Activated T-cell treated with anti-CD3 and anti-CD28 coated beads, Interleukin-2, amount 50 U/mL, for 24 hours (primary cell): Measurements from ENCODE around the gene PSMB10.
A peak's percentile ranks its signal among the peaks of the same experiment; 100 is the strongest.

Experiments used
- DNase-seq: peaks from one replicate; pipeline ENCODE4 v3.0.0-alpha.2; 2020
- H3K27ac Mint-ChIP-seq: 2 replicates; pipeline ENCODE4 v1.8.0; 2020; ENCODE audit warnings: mild to moderate bottlenecking, mixed read lengths
- H3K27me3 Mint-ChIP-seq: 2 replicates; pipeline ENCODE4 v1.8.0; 2020; ENCODE audit warnings: mixed read lengths
- H3K36me3 Mint-ChIP-seq: 2 replicates; pipeline ENCODE4 v1.8.0; 2020; ENCODE audit warnings: low read depth, mixed read lengths
- H3K4me1 Mint-ChIP-seq: 2 replicates; pipeline ENCODE4 v1.8.0; 2020; ENCODE audit warnings: low read depth, mixed read lengths
- H3K4me3 Mint-ChIP-seq: 2 replicates; pipeline ENCODE4 v1.8.0; 2020; ENCODE audit warnings: mild to moderate bottlenecking, moderate library complexity, mixed read lengths
- H3K9me3 Mint-ChIP-seq: 2 replicates; pipeline ENCODE4 v1.8.0; 2020; ENCODE audit warnings: mixed read lengths

PSMB10 gene

GRCh38 chr16:67928561-67929364 lies 7.9 kb downstream of the PSMB10 start:
- Mint-ChIP-seq H3K4me1 (peaks cover 4% of the 10 kb centered on the region), H3K27ac (peak overlapping the region; percentile 68), H3K4me3 (no peak overlapping the region), H3K27me3 (no peaks in the 10 kb centered on the region), H3K36me3 (peaks cover 69% of the 10 kb centered on the region), H3K9me3 (no peaks in the 10 kb centered on the region)
- peak; percentile 87 for DNase-seq

GRCh38 chr16:67928147-67928546 lies 8.5 kb downstream of the PSMB10 start:
- Mint-ChIP-seq H3K27ac (peak overlapping the region; percentile 68), H3K4me1 (peaks cover 3% of the 10 kb centered on the region), H3K36me3 (peaks cover 66% of the 10 kb centered on the region), H3K9me3 (no peaks in the 10 kb centered on the region), H3K4me3 (no peak overlapping the region), H3K27me3 (no peaks in the 10 kb centered on the region)
- DNase-seq, result no peak

- DNase-seq, result no peak
- no peaks in the 10 kb centered on the region for H3K9me3 Mint-ChIP-seq
- H3K4me1 Mint-ChIP-seq, result peaks cover 7% of the 10 kb centered on the region
- H3K36me3 Mint-ChIP-seq, result peaks cover 59% of the 10 kb centered on the region
- no peaks in the 10 kb centered on the region for H3K27me3 Mint-ChIP-seq
- H3K27ac Mint-ChIP-seq, result peak overlapping the region; percentile 73
- H3K4me3 Mint-ChIP-seq, result no peak overlapping the region
Measured at GRCh38 chr16:67927131-67927941, 9.3 kb downstream of the PSMB10 start.

- no peaks in the 10 kb centered on the region for H3K9me3 Mint-ChIP-seq
- no peaks in the 10 kb centered on the region for H3K27me3 Mint-ChIP-seq
- H3K4me3 Mint-ChIP-seq, result no peak overlapping the region
- no peak for DNase-seq
- peaks cover 48% of the 10 kb centered on the region for H3K36me3 Mint-ChIP-seq
- peaks cover 18% of the 10 kb centered on the region for H3K4me1 Mint-ChIP-seq
- H3K27ac Mint-ChIP-seq, result peak overlapping the region; percentile 73
Measured at GRCh38 chr16:67926181-67926750, 10.4 kb downstream of the PSMB10 start.

- peaks cover 31% of the 10 kb centered on the region for H3K36me3 Mint-ChIP-seq
- H3K27ac Mint-ChIP-seq, result peak overlapping the region; percentile 56
- no peak overlapping the region for H3K4me3 Mint-ChIP-seq
- H3K4me1 Mint-ChIP-seq, result peaks cover 21% of the 10 kb centered on the region
- no peaks in the 10 kb centered on the region for H3K27me3 Mint-ChIP-seq
- DNase-seq, result no peak
- no peaks in the 10 kb centered on the region for H3K9me3 Mint-ChIP-seq
Measured at GRCh38 chr16:67924140-67924906, 12.3 kb downstream of the PSMB10 start.

GRCh38 chr16:67923414-67924116 lies 13.1 kb downstream of the PSMB10 start:
- Mint-ChIP-seq H3K9me3 (no peaks in the 10 kb centered on the region), H3K36me3 (peaks cover 27% of the 10 kb centered on the region), H3K4me1 (peaks cover 26% of the 10 kb centered on the region), H3K4me3 (no peak overlapping the region), H3K27me3 (no peaks in the 10 kb centered on the region), H3K27ac (peak overlapping the region; percentile 91)
- DNase-seq, result no peak

- no peak for DNase-seq
- peaks cover 22% of the 10 kb centered on the region for H3K36me3 Mint-ChIP-seq
- no peaks in the 10 kb centered on the region for H3K9me3 Mint-ChIP-seq
- no peaks in the 10 kb centered on the region for H3K27me3 Mint-ChIP-seq
- H3K4me1 Mint-ChIP-seq, result peaks cover 33% of the 10 kb centered on the region
- H3K27ac Mint-ChIP-seq, result peak overlapping the region; percentile 91
- no peak overlapping the region for H3K4me3 Mint-ChIP-seq
Measured at GRCh38 chr16:67922740-67923139, 13.9 kb downstream of the PSMB10 start.

- H3K27ac Mint-ChIP-seq, result peak overlapping the region; percentile 91
- no peaks in the 10 kb centered on the region for H3K27me3 Mint-ChIP-seq
- peaks cover 38% of the 10 kb centered on the region for H3K4me1 Mint-ChIP-seq
- H3K36me3 Mint-ChIP-seq, result peaks cover 23% of the 10 kb centered on the region
- DNase-seq, result no peak
- no peaks in the 10 kb centered on the region for H3K9me3 Mint-ChIP-seq
- H3K4me3 Mint-ChIP-seq, result peak overlapping the region; percentile 11
Measured at GRCh38 chr16:67922221-67922620, 14.4 kb downstream of the PSMB10 start.

GRCh38 chr16:67919622-67920221 lies 16.9 kb downstream of the PSMB10 start:
- no peak overlapping the region for H3K4me3 Mint-ChIP-seq

GRCh38 chr16:67917852-67918236 lies 18.8 kb downstream of the PSMB10 start:
- peaks cover 40% of the 10 kb centered on the region for H3K4me1 Mint-ChIP-seq

More at GRCh38 chr16:67919622-67920221, 16.9 kb downstream of the PSMB10 start:
- Mint-ChIP-seq H3K27ac (peak overlapping the region; percentile 78), H3K27me3 (no peaks in the 10 kb centered on the region), H3K9me3 (no peaks in the 10 kb centered on the region), H3K36me3 (peaks cover 23% of the 10 kb centered on the region), H3K4me1 (peaks cover 42% of the 10 kb centered on the region)
- no peak for DNase-seq

GRCh38 chr16:67917140-67917851 lies 19.4 kb downstream of the PSMB10 start:
- peaks cover 37% of the 10 kb centered on the region for H3K4me1 Mint-ChIP-seq
- no peak overlapping the region for H3K4me3 Mint-ChIP-seq
- peaks cover 20% of the 10 kb centered on the region for H3K36me3 Mint-ChIP-seq
- DNase-seq, result no peak
- H3K9me3 Mint-ChIP-seq, result no peaks in the 10 kb centered on the region
- H3K27me3 Mint-ChIP-seq, result no peaks in the 10 kb centered on the region
- H3K27ac Mint-ChIP-seq, result peak overlapping the region; percentile 95

More at GRCh38 chr16:67917852-67918236, 18.8 kb downstream of the PSMB10 start:
- peaks cover 20% of the 10 kb centered on the region for H3K36me3 Mint-ChIP-seq
- no peaks in the 10 kb centered on the region for H3K27me3 Mint-ChIP-seq
- no peak for DNase-seq
- H3K4me3 Mint-ChIP-seq, result no peak overlapping the region
- H3K27ac Mint-ChIP-seq, result peak overlapping the region; percentile 95
- H3K9me3 Mint-ChIP-seq, result no peaks in the 10 kb centered on the region

- H3K27me3 Mint-ChIP-seq, result no peaks in the 10 kb centered on the region
- H3K27ac Mint-ChIP-seq, result peak overlapping the region; percentile 95
- H3K4me3 Mint-ChIP-seq, result no peak overlapping the region
- peaks cover 27% of the 10 kb centered on the region for H3K4me1 Mint-ChIP-seq
- peaks cover 27% of the 10 kb centered on the region for H3K36me3 Mint-ChIP-seq
- no peak for DNase-seq
- H3K9me3 Mint-ChIP-seq, result no peaks in the 10 kb centered on the region
Measured at GRCh38 chr16:67915831-67916723, 20.6 kb downstream of the PSMB10 start.
